ENCODE results near the gene CBLB.

CBLB gene

DNA sequence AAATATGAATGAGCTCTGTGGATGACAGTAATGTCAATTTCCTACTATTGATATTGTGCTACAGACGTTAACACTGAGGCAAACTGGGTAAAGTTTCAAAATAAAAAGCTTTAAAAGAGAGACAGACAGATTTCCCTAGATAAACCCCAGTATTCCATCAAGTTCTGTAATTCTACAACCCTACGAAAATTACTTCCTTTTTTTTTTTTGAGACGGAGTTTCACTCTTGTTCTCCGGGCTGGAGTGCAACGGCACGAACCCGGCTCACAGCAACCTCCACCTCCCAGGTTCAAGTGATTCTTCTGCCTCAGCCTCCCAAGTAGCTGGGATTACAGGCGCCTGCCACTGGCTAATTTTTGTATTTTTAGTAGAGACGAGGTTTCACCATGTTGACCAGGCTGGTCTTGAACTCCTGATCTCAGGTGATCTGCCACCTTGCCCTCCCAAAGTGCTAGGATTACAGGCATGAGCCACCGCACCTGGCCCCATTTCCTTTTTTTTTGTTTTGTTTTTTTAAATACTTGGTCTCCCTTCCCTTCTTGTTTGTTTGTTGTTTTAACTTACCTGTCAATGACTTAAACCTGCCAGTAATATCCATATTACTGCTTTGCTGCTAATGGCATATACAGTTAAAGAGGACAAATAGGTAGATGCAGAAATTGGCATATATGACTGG lies 57.2 kb downstream of the CBLB start:
- Mint-ChIP-seq H3K9me3 (peaks cover 2% of the 10 kb centered on the region), H3K36me3 (peaks cover 59% of the 10 kb centered on the region), H3K4me1 (peaks cover 32% of the 10 kb centered on the region), H3K4me3 (no peak overlapping the region), H3K27me3 (no peaks in the 10 kb centered on the region), H3K27ac (no peak overlapping the region)
- CTCF ChIA-PET: interaction anchor here (0.7 kb wide), 1 partner anchor 42 kb away, joined by 3 read pairs; no protein-coding TSS in a partner anchor
- DNase-seq: no peak

DNA sequence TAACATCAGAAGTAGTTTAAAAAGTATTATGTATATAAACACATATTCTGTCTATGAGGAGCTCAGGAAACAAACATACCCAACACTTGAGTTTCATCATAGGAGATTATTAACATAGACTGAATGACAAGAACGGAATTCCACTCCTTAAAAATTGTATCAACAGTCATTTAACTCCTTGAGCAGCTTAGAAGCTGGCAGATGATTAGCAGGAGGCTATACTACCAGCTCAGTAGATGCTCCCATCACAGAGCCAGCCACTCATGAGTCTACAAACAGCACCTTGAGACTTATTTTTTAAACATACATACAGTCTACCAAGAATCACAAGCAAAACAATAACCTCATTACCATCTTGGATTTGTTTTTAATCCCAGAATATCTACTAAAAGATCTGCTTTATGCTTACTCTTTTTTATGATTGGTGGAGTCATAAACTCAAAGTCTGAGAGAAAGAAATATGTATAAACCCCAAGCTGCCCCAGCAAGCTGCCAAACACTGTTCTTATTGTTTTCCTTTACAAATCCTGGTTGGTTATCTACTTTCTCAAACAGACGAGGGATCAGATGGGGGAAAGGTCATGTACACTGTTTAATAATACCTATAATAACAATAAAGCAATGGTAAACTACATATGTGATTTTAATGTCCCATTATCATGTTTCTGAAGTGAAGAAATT lies 59.5 kb downstream of the CBLB start:
- no peak for DNase-seq
- CTCF ChIA-PET: interaction anchor here (0.9 kb wide), 1 partner anchor 8 kb away, joined by 4 read pairs; no protein-coding TSS in a partner anchor
- peaks cover 57% of the 10 kb centered on the region for H3K36me3 Mint-ChIP-seq
- H3K9me3 Mint-ChIP-seq: no peaks in the 10 kb centered on the region
- peaks cover 46% of the 10 kb centered on the region for H3K4me1 Mint-ChIP-seq
- H3K4me3 Mint-ChIP-seq: no peak overlapping the region
- H3K27me3 Mint-ChIP-seq: no peaks in the 10 kb centered on the region
- H3K27ac Mint-ChIP-seq: no peak overlapping the region

DNA sequence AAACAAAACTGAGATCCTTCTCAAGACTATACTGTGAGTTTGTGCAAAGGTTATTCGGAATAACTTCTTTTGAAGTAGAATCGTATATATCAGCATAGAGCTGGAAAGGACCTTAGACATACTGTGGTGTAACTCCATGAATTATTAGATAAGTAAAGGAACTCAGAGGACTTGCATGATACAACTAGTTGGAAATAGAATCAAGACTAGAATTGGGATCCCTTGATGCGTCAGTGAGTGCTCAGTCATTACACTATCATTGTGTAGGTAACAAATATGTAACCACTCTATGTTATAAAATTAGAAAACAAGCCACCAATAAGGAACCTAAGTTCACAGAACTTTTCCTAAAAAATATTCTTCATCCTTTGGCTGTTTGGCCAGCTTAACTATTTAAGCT lies 61.1 kb downstream of the CBLB start:
- Mint-ChIP-seq H3K4me3 (no peak overlapping the region), H3K36me3 (peaks cover 61% of the 10 kb centered on the region), H3K27ac (no peak overlapping the region), H3K9me3 (no peaks in the 10 kb centered on the region), H3K27me3 (no peaks in the 10 kb centered on the region), H3K4me1 (peaks cover 43% of the 10 kb centered on the region)
- DNase-seq: no peak
- CTCF ChIA-PET: interaction anchor here (1.5 kb wide), 1 partner anchor 16 kb away, joined by 5 read pairs; no protein-coding TSS in a partner anchor

DNA sequence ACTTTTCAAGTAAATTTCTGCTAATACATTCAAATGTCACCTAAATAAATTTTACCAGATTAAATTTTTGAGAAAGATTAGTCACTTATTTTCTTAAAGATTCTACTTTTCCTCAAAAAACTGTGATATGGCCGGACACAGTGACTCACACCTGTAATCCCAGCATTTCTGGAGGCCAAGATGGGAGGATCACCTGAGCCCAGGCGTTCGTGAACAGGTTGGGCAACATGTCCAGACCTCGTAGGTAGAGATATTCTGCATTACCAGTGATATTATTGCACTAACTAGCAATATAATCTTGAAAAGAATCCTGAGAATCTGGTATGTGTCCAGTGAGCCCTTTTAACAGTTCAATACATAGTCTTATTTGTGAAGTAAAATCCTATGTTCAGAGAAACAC lies 61.7 kb downstream of the CBLB start:
- CTCF ChIA-PET: interaction anchor here (1.5 kb wide), 1 partner anchor 16 kb away, joined by 5 read pairs; no protein-coding TSS in a partner anchor
- H3K36me3 Mint-ChIP-seq: peaks cover 59% of the 10 kb centered on the region
- no peaks in the 10 kb centered on the region for H3K27me3 Mint-ChIP-seq
- H3K4me1 Mint-ChIP-seq: peaks cover 44% of the 10 kb centered on the region
- H3K27ac Mint-ChIP-seq: no peak overlapping the region
- H3K9me3 Mint-ChIP-seq: no peaks in the 10 kb centered on the region
- DNase-seq: no peak
- no peak overlapping the region for H3K4me3 Mint-ChIP-seq

DNA sequence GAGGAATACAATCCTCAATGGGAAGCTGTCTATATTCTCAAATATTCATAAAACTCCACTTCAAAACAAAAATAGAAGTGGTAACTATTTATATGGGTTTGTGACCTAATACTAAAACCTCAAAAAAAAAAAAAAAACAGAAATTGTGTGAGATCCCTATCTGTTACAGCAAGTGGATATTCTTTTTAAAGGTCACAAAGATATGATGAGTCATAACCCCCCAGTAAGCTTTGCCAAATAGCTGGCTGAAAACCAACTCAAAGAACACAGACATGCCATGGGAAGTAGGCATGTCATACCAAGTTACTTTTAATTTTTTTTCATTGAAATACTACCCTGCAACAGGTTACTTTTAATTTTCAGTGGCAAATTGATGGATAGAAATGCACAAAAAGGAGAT lies 62.5 kb downstream of the CBLB start:
- DNase-seq: no peak
- peaks cover 58% of the 10 kb centered on the region for H3K36me3 Mint-ChIP-seq
- H3K4me1 Mint-ChIP-seq: peaks cover 47% of the 10 kb centered on the region
- no peak overlapping the region for H3K4me3 Mint-ChIP-seq
- H3K27me3 Mint-ChIP-seq: no peaks in the 10 kb centered on the region
- CTCF ChIA-PET: no interaction called here
- peak overlapping the region; percentile 52 for H3K27ac Mint-ChIP-seq
- H3K9me3 Mint-ChIP-seq: no peaks in the 10 kb centered on the region

DNA sequence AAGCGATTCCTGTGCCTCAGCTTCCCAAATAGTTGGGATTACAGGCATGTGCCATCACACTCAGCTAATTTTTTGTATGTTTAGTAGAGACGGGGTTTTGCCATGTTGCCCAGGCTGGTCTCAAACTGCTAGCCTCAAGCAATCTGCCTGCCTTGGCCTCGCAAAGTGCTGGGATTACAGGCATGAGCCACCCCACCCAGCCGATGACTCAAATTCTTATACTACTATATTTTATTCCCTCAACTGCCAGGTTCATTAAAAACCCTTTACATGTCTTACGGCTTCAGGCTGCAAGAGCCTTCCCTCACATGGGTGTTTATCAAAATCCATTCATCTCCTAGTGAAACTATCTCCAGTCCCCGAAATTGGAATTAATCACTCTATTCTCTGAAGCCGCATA lies 63.4 kb downstream of the CBLB start:
- CTCF ChIA-PET: no interaction called here
- no peak overlapping the region for H3K4me3 Mint-ChIP-seq
- DNase-seq: no peak
- H3K4me1 Mint-ChIP-seq: peaks cover 51% of the 10 kb centered on the region
- H3K27ac Mint-ChIP-seq: peak overlapping the region; percentile 11
- peaks cover 62% of the 10 kb centered on the region for H3K36me3 Mint-ChIP-seq
- H3K27me3 Mint-ChIP-seq: no peaks in the 10 kb centered on the region
- H3K9me3 Mint-ChIP-seq: no peaks in the 10 kb centered on the region

DNA sequence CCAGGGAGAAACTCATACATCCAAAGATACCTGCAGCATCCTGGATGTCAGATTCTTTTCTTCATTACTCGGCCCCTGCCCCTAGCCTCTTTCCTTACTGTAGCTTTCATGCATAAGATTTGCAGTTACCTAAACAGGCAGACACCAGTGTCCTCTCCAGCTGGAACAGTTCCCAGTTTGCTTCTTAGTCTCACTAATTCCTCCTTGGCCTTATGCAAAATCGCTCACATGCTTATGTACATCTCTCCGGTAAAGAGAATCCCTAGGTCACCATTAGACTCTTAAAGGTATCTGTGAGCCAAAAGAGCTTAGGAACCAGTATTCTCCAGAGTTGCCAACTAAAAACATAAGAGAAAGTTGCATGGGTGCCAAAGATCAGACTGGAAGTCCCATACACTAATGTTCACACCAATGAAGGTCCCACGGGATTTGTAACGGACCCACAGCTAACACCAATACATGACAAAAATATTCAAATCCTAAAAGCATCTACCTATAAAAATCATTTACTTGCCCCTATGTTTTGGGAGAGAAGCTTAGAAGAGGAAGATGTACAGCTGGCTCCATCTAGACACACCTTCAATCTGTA lies 66.6 kb downstream of the CBLB start:
- no peak overlapping the region for H3K4me3 Mint-ChIP-seq

DNA sequence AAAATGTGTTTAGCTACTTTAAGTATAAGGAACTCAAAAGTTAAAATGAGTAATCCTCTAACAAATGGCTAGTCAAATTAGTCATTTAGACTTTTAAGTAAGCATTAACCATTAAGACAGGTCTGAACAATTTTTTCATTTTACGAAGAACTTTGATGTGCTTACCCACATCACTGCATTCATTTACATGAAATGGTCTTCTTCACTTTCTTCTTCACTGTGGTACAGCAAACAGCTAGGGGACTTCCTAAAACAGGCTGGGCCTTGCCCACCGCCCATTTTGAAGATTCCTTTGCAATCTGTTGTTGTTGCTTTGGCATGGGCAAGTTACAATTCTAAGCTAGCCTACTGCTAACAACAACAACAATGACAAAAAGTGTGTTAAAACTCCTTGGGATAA lies 67.4 kb downstream of the CBLB start:
- peaks cover 68% of the 10 kb centered on the region for H3K4me1 Mint-ChIP-seq
- no peaks in the 10 kb centered on the region for H3K27me3 Mint-ChIP-seq
- H3K4me3 Mint-ChIP-seq: no peak overlapping the region
- no peaks in the 10 kb centered on the region for H3K9me3 Mint-ChIP-seq
- CTCF ChIA-PET: interaction anchor here (0.7 kb wide), 1 partner anchor 23 kb away, joined by 3 read pairs; no protein-coding TSS in a partner anchor
- no peak overlapping the region for H3K27ac Mint-ChIP-seq
- no peak for DNase-seq
- peaks cover 68% of the 10 kb centered on the region for H3K36me3 Mint-ChIP-seq

More for the DNA sequence above, 66.6 kb downstream of the CBLB start:
- Mint-ChIP-seq H3K27ac (peak overlapping the region; percentile 45), H3K4me1 (peaks cover 68% of the 10 kb centered on the region), H3K9me3 (no peaks in the 10 kb centered on the region), H3K36me3 (peaks cover 65% of the 10 kb centered on the region), H3K27me3 (no peaks in the 10 kb centered on the region)
- CTCF ChIA-PET: interaction anchor here (0.7 kb wide), 1 partner anchor 22 kb away, joined by 3 read pairs; no protein-coding TSS in a partner anchor
- no peak for DNase-seq

DNA sequence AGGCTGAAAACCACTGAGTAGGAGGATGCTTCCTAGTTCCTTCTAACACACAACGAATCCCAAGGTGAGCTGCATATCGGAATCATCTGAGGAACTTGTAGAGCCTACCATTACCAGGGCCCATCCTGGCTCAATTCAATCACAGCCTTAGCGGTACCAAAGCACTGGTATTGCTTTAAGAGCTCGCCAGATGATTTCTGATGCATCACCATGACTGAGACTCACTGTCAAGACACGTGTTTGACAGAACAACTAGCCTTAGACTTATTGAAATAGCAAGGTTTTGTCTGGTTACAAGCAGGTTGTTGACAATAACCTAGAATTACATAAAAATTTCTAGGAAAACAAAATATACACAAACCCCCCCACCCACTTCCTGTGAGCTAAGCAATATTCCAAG lies 68.5 kb downstream of the CBLB start:
- no peak for DNase-seq
- no peak overlapping the region for H3K4me3 Mint-ChIP-seq
- no peaks in the 10 kb centered on the region for H3K9me3 Mint-ChIP-seq
- CTCF ChIA-PET: no interaction called here
- H3K4me1 Mint-ChIP-seq: peaks cover 65% of the 10 kb centered on the region
- no peak overlapping the region for H3K27ac Mint-ChIP-seq
- peaks cover 67% of the 10 kb centered on the region for H3K36me3 Mint-ChIP-seq
- no peaks in the 10 kb centered on the region for H3K27me3 Mint-ChIP-seq

DNA sequence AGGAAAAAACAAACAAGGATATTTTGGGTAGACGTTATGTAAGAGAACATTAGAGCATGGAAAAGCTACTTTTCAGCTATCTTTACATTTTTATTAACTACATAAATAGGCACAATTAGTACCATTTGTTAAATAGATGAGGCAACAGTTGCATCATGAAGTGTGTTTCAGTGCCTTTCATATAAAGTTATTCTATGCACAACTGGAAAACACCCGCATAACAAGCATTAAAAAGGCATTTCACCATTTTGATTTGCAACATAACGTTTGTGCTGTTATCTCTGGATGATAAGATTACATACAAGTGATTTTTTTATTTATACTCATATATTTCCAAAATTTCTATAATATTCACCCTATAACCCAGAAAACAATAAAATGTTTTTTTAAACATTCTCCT lies 69.5 kb downstream of the CBLB start:
- Mint-ChIP-seq H3K4me1 (peaks cover 61% of the 10 kb centered on the region), H3K27me3 (no peaks in the 10 kb centered on the region), H3K9me3 (no peaks in the 10 kb centered on the region), H3K4me3 (no peak overlapping the region), H3K36me3 (peaks cover 66% of the 10 kb centered on the region), H3K27ac (no peak overlapping the region)
- no peak for DNase-seq
- CTCF ChIA-PET: no interaction called here

DNA sequence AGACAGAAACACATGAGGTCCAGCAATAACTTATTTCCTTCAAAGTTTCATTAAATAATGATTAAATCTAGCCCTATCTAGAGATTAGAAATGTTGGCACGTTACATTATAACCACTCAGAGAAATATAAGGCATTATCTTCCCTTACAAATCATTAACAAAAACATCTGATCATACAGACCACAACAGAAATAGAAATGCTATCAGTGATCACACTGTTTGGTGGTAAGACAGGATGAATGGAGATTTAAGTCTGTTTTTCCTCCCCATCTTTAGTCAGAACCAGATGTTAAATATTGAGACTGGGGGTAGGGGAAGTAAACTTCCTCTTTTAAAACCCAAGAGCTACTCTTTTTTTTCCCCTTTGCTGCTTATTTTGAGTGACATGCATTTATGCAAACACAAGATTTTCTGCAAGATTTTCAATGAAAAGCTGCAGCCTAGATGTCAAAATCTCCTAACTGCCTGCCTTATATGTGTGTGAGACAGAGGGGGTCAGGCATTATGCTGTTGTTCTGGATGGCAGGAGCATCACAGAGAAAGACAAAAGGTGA lies 70.4 kb downstream of the CBLB start:
- no peaks in the 10 kb centered on the region for H3K9me3 Mint-ChIP-seq
- H3K36me3 Mint-ChIP-seq: peaks cover 60% of the 10 kb centered on the region
- no peaks in the 10 kb centered on the region for H3K27me3 Mint-ChIP-seq
- peak overlapping the region; percentile 47 for H3K27ac Mint-ChIP-seq
- H3K4me3 Mint-ChIP-seq: no peak overlapping the region
- peaks cover 64% of the 10 kb centered on the region for H3K4me1 Mint-ChIP-seq
- DNase-seq: no peak
- CTCF ChIA-PET: interaction anchor here (0.7 kb wide), 1 partner anchor 10 kb away, joined by 3 read pairs; no protein-coding TSS in a partner anchor

DNA sequence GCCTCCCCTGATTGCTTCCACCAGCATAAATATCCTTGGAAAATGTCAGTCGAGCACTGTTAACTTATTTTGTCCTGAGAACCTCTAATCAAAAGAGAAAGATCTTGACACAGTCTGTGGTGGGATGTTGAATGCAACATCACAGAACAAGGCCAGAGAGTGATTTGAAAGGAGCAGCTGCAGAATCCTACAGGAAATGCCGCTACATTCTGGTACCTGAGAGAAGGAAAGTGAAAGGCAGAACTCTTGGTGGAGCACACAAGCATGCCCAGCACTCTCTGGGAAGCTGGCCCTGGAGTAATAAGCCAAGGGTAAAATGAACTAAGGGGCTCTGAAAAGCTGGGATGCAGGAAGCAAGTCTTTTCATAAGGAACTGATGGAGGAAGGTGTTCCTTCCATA lies 75.8 kb downstream of the CBLB start:
- H3K27ac Mint-ChIP-seq: no peak overlapping the region
- CTCF ChIA-PET: interaction anchor here (0.6 kb wide), 1 partner anchor 1033 kb away, joined by 3 read pairs; no protein-coding TSS in a partner anchor
- no peak for DNase-seq
- peaks cover 48% of the 10 kb centered on the region for H3K4me1 Mint-ChIP-seq
- no peaks in the 10 kb centered on the region for H3K27me3 Mint-ChIP-seq
- H3K36me3 Mint-ChIP-seq: peaks cover 61% of the 10 kb centered on the region
- no peaks in the 10 kb centered on the region for H3K9me3 Mint-ChIP-seq
- H3K4me3 Mint-ChIP-seq: no peak overlapping the region

DNA sequence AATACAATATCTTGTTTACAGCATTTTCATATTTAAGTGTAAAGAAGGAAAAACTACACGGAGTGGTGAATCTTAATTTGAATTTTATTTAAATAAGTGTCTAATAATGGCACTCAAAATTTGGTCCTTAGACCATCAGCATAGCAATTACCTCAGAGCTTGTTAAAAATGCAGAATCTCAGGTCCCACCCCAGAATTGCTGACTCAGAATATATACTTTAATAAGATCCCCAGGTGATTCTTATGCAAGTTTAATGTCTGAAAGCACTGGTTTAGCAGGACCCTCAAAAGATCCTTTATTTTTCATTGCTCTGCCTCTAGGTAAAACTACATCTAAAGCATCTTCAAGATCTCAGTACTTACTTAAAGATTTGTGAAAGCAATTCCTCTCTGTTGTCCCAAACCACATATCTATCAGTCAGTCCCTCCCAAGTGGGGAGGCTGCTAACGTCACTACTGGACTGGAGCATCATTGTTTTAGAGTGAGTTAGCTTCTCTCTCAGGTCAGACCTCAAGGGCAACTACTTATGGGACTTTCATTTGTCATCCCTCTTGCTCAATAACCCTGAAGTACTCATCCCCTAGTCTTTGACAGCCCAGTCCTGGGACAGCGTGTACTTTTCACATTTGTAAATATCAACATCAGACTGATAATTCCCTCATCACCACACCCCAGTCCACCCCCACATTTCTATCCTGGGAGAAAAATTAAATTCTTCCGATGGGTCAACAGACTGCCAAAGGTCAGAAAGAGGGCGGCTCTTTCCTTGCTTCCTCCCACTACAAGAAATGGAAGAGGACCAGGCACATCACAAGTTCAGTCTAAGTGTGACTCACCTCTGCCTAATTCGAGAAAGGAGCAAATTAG lies 76.7 kb downstream of the CBLB start:
- CTCF ChIA-PET: no interaction called here
- H3K4me1 Mint-ChIP-seq: peaks cover 46% of the 10 kb centered on the region

DNA sequence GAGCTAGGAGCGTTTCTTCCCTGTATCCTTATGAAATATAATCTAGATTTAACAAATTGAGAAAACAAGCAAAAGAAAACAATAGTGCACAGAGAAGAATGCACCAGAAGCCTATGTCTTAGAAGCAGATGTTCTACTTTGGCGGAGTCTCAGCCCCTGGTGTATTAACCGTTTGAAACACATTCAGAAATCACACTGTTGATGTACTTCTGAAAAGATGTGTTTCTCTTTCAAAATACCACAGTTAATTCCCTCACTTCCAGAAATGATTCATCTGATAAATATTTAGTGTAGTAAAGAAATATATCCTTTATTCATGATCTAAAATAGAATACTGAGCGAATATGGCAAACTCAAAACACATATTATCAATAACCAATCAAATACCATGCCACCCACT lies 77.7 kb downstream of the CBLB start:
- Mint-ChIP-seq H3K36me3 (peaks cover 59% of the 10 kb centered on the region), H3K27me3 (no peaks in the 10 kb centered on the region), H3K27ac (no peak overlapping the region), H3K4me3 (no peak overlapping the region), H3K4me1 (peaks cover 39% of the 10 kb centered on the region), H3K9me3 (no peaks in the 10 kb centered on the region)
- CTCF ChIA-PET: no interaction called here
- DNase-seq: no peak

More for the DNA sequence above, 76.7 kb downstream of the CBLB start:
- Mint-ChIP-seq H3K4me3 (no peak overlapping the region), H3K36me3 (peaks cover 62% of the 10 kb centered on the region), H3K27ac (no peak overlapping the region), H3K27me3 (no peaks in the 10 kb centered on the region), H3K9me3 (no peaks in the 10 kb centered on the region)
- no peak for DNase-seq

Measured in activated naive CD4-positive, alpha-beta T cell treated with anti-CD3 and anti-CD28 coated beads, Interleukin-2, amount 10 ng/mL, durations not matched to agents 7 days and 5 days (primary cell).